ENCODE data around the gene NKAIN2. TPM values are rescaled to one million over a fixed set of nuclear protein-coding genes. Genes with fewer than 3 reads are reported as not detected.

NKAIN2 gene
- total and polyA plus RNA-seq, 8 donors = 0.02 to 0.09 TPM; not detected in 6

DNA sequence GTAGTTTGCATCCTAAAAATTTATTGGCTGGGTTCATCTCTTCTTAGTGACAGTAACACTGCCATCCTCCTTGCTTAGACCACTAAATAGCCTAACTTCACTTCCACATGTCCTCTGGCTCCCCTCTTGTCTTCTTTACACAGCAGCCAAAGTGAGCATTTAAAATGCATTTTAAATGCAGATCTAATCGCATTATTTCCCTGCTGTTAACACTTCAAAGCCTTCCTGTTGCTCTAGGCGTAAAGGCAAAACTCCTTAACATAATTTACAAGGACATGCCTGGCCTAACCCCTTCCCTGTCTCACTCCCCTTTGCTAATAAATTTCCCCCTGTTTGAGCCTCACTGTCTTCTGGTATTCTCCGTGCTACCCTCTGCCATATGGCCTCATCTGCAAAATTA is 26.5 kb downstream of the NKAIN2 start:
- FAIRE-seq (no peak), DNase-seq (no peak), ATAC-seq (no peak)
- Histone ChIP-seq H3K4me1 (no peaks in the 10 kb centered on the region), H3K36me3 (no peaks in the 10 kb centered on the region), H3K27me3 (no peaks in the 10 kb centered on the region), H3K4me3 (no peak overlapping the region), H3K27ac (no peak overlapping the region), H3K9me3 (no peaks in the 10 kb centered on the region)
- WGBS, 2 donors = 12 to 19% methylated on average over 3 of the region's 3 CpGs
- intact Hi-C loops (cut with DNase I) = no loop called here
- TF ChIP-seq CTCF (IDR thresholded peaks at IDR 0.05) = no peak

- no peak for DNase-seq
- 30 to 34% methylated on average over 8 of the region's 8 CpGs for WGBS, 2 donors
- no peaks in the 10 kb centered on the region for H3K4me1 ChIP-seq
- no peak overlapping the region for H3K4me3 ChIP-seq
- no peak overlapping the region for H3K27ac ChIP-seq
- H3K36me3 ChIP-seq = no peaks in the 10 kb centered on the region
- no peaks in the 10 kb centered on the region for H3K9me3 ChIP-seq
- no peak for TF ChIP-seq CTCF (IDR thresholded peaks at IDR 0.05)
- FAIRE-seq = no peak
- H3K27me3 ChIP-seq = no peaks in the 10 kb centered on the region
- intact Hi-C loops (cut with DNase I) = no loop called here
- ATAC-seq = no peak
Measured at GRCh38 chr6:123838505-123839234, 35.0 kb downstream of the NKAIN2 start.

- Histone ChIP-seq H3K27me3 (no peaks in the 10 kb centered on the region), H3K4me1 (no peaks in the 10 kb centered on the region), H3K4me3 (no peak overlapping the region), H3K27ac (no peak overlapping the region), H3K36me3 (no peaks in the 10 kb centered on the region), H3K9me3 (no peaks in the 10 kb centered on the region)
- DNase-seq (no peak), FAIRE-seq (no peak), ATAC-seq (no peak)
- intact Hi-C loops (cut with DNase I) = no loop called here
- 16 to 23% methylated on average over 6 of the region's 6 CpGs for WGBS, 2 donors
- TF ChIP-seq CTCF (IDR thresholded peaks at IDR 0.05) = no peak
Measured at GRCh38 chr6:123841067-123841896, 37.6 kb downstream of the NKAIN2 start.

DNA sequence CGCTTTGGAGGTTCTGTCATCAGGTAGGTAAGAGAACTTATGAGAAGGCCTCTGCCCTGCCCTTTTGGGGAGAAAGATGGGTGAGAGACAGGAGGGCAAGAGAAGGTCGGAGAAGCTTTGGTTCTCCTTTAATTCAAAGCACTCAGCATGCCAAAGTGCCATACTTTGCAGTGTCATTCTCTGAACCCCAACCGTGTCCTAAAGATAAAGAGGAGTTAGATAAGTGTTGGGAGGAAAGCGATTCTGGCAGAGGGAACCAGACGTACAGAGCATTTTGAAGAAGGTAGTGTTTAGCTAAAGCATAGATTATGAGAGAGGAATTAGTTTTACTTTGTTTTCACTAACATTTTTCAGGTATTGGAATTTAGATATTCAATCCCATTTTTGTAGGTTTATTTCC is 40.3 kb downstream of the NKAIN2 start:
- WGBS, 2 donors = 53 to 72% methylated on average over 5 of the region's 5 CpGs
- Histone ChIP-seq H3K36me3 (no peaks in the 10 kb centered on the region), H3K4me3 (no peak overlapping the region), H3K9me3 (no peaks in the 10 kb centered on the region), H3K27me3 (no peaks in the 10 kb centered on the region), H3K4me1 (no peaks in the 10 kb centered on the region), H3K27ac (no peak overlapping the region)
- FAIRE-seq (no peak), DNase-seq (no peak), ATAC-seq (no peak)
- intact Hi-C loops (cut with DNase I) = no loop called here
- TF ChIP-seq CTCF (IDR thresholded peaks at IDR 0.05) = no peak

DNA sequence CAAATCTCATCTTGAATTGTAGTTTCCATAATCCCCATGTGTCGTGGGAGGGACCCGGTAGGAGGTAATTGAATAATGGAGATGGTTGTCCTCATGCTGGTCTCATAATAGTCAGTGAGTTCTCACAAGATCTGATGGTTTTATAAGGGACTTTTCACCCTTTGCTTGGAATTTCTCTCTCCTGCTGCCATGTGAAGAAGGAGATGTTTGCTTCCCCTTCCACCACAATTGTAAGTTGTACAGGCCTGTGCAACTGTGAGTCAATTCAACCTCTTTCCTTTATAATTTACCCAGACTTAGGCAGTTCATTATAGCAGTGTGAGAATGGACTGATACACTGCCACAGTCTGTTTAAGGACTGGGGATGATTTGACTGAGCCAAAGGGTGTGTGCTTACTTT is 44.7 kb downstream of the NKAIN2 start:
- 81 to 86% methylated on average over 2 of the region's 2 CpGs for WGBS, 2 donors
- no peak for TF ChIP-seq CTCF (IDR thresholded peaks at IDR 0.05)
- H3K36me3 ChIP-seq = no peaks in the 10 kb centered on the region

More for the DNA sequence above, 44.7 kb downstream of the NKAIN2 start:
- Histone ChIP-seq H3K27me3 (no peaks in the 10 kb centered on the region), H3K27ac (no peak overlapping the region), H3K4me1 (no peaks in the 10 kb centered on the region), H3K9me3 (no peaks in the 10 kb centered on the region), H3K4me3 (no peak overlapping the region)
- DNase-seq (no peak), ATAC-seq (no peak), FAIRE-seq (no peak)
- intact Hi-C loops (cut with DNase I) = no loop called here
